GDM1 (cell line): Measurements from ENCODE around the gene LRP2.
"Not testable (repeated sequence)": the region's sequence is repeated elsewhere in the genome, so short reads cannot be mapped to it uniquely, and the experiment has no call there.

Experiments
- DNase-seq: peaks from one replicate; lab custom pipeline; 2025; lab: John Stamatoyannopoulos, UW

The LRP2 gene

GRCh38 chr2:169173876-169174275 lies 188.5 kb downstream of the LRP2 start:
- no peak for DNase-seq

GRCh38 chr2:169172914-169173313 lies 189.4 kb downstream of the LRP2 start:
- DNase-seq = no peak

GRCh38 chr2:169172151-169172735 lies 190.1 kb downstream of the LRP2 start:
- no peak for DNase-seq

DNA sequence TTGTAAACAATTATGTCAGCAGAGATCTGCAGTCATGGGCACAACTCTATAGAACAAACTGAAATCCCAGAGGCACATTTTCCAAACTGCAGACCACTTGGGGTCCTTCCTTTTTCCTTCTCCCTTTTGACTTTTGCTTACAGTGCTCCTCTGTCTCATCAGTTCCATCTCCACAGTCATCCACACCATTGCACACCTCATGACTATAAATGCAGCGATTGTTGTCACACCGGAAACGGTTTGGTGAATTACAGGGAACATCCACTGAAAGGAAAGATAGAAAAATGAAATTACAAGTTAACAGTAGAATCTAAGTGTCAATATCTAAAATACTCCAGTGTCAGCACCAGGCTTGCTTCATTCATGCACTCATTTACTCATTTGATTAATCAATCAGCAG lies 196.5 kb downstream of the LRP2 start:
- DNase-seq = no peak

- no peak for DNase-seq
Measured at GRCh38 chr2:169164311-169164710, 198.0 kb downstream of the LRP2 start.

DNA sequence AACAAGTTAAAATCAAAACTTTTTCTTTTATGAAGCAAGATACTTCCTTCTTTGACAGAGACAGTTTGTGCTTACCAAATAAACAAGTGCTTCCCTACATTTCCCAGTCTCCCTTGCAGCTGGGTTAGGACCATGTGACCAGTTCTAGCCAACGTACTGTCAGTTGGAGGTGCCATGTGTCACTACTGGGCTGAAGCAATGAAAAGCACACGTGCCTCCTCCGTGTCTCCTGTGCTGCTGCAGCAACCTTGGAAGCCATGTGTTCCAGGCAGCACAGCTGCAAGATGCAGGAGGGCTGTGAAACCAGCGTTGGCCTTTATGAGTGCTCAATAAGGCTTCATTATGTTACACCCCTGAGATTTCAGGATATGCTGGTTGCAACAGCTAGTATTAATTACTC lies 199.7 kb downstream of the LRP2 start:
- DNase-seq = no peak

DNA sequence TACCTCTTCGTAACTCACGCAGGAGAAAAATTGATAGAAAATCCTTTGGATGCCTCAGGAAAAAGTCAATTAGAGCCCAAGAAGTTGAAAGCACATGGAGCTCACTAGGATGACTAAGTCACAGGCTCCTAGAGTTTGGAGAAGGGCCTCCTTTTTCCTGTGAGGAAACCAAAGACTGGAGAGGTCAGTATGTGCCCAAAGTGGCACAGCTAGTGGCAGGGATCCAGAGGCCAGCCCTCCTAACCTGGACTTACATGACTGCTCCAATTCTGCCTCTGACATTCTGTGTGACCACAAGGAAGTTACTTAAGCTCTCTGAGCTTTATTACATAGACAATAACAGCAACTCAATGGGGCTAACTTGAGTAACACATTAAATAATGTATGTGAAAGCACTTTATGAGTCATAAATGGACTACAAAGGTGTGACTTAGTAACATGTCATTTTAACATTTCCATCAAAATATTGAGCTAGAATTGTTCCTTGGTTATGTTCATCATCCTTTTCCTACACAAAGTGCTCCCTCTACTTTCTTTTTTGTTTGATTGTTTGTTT lies 201.3 kb downstream of the LRP2 start:
- DNase-seq = no peak

GRCh38 chr2:169159686-169160085 lies 202.6 kb downstream of the LRP2 start:
- no peak for DNase-seq

DNA sequence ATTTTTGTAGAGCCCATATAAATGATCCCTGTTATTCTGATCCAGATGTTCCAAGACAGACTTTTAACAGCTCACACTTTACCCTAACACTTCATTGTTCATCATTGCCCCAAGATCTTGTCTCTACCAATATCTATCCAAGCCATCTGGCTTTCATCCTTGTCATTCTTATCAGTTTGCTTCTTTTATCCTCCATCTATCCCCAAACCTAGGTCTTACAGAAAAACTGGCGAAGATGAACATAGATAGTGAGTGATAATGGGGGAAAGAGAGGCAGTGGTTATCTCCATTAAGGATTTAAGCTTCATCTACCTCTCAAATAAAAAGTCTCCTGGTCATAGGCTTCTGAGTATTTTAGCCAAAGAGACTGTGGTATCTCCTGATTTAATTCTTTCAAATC lies 203.5 kb downstream of the LRP2 start:
- no peak for DNase-seq

DNA sequence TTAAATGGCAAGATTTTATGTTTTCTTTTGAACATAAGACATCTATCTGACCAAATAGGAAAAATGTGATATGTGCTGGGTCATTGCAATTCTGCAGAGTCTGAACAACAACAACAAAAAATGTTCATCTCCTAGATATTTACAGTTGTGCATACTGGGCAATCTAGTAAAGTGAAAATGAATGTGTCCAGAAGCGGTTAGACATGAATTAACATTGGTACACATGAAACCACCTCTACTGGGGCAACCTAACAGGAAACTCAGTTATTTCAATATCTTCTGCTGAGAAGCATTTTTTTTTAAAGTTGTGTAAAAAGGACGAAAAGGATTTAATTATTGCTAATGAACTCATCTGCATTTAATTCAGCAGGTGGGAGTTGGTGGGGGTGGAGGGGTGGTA lies 216.1 kb downstream of the LRP2 start:
- DNase-seq = no peak

- DNase-seq = no peak
Measured at GRCh38 chr2:169143998-169144397, 218.3 kb downstream of the LRP2 start.

DNA sequence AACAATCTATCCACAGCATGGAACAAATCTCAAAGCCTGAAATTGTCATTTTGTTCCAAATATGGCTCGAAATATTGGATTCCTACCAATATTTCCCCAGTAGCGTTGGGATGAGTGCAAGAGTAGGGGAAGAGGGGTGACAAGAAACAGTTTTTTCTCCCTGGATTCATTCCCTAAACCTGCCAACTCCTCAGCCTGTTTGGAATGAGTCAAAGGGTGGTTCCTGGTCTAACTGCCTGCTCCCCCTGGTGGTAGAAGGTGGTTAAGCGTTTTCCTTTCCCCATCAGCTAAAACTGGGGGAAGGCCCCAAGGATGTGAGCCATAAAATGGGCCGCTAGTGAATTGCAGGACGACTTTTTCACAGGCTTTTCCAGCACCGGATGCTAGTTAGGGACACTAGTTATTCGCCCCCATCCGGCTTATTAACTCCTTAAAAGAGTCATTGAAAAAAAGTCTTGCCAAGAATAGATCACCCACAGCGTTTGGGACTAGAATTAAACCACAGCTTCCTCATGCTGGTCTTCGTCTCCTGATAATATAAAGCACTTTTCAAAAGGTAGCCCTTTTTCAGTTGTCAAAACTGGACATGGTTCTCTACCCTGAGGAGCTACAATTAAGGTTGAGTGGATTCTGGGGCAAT lies 220.5 kb downstream of the LRP2 start:
- peak; percentile 18 for DNase-seq

DNA sequence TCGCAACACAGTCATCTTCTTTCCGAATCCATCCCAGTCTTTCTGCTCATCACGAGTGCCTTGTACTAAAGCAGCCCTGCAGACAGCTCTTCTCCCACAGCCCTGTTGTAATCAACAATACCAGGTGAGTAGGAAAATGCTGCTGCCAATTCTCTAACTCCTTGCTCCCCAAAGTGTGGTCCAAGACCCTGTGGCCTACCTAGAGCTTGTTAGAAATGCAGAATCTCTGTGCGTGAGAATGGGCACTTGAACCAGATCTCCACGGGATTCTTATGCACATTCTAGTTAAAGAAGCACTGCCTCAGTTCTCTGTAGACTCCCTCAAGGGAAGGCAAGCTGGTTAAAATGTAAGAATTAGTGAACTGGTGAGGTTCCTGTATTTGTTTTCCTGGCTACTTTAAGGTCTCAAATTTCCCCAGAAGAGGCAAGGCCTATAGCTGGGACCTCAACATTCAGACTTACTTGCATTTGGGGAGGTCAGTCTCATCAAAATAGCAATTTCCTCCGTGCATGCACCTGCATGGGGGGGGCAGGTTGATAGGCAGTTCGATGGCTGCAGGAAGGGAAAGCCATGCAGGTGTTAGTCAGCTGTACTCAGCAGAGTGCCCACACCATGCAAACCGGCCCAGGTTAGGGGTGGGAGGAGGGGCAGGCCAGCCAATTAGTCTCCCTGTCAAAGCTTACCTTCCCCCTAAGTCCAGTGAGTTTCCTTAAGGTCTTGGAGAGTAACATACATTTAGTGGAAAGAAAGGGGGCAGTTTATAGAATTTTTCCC lies 222.2 kb downstream of the LRP2 start:
- DNase-seq = no peak

GRCh38 chr2:169139145-169139544 lies 223.2 kb downstream of the LRP2 start:
- DNase-seq = no peak

DNA sequence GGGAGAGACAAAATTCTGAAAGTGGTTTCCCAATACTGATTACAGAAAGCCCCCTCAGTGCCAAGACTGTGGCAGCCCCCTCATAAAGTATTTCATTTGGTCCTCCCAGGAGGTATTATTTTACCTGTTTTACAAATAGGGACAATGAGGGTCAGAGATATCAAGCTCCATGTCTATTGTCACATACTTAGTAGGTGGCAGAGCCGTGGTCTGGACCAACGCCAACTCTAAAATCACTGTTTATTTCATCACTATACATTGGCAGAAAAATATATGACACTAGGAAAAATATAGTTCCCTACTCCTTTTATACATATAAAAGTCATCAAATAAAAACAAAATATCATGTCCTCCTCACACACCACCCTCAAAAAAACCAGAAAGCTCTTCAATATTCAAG lies 224.4 kb downstream of the LRP2 start:
- DNase-seq = no peak

DNA sequence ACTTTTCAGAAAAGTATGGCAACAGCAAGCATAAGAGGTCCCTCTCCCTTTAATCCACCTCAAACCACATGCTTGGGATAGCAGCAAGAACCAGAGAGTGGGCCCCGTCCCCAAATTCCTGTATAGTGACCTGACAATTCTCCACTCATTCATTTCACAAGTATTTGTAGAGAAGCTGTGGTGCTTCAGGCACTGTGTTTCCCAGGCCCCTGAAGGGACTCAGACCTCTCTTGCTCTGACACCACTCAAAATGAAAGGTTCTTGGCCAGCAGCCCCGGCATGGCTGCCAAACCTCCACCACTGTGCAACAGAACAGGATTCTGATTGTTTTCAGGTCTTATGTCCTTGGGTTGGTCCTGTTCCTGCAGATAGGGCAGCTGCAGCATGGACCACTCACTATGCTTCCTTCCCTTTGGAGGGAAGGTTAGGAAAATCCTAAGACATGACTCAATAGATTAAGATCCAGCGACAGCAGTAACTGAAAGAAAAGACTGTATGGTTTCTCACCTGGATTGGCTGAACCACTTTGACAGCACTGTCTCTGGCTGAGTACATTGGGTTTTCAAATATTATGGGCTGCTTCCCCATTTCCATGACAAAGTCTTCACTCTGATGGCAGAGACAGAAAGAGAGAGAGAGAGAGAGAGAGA lies 225.3 kb downstream of the LRP2 start:
- no peak for DNase-seq

DNA sequence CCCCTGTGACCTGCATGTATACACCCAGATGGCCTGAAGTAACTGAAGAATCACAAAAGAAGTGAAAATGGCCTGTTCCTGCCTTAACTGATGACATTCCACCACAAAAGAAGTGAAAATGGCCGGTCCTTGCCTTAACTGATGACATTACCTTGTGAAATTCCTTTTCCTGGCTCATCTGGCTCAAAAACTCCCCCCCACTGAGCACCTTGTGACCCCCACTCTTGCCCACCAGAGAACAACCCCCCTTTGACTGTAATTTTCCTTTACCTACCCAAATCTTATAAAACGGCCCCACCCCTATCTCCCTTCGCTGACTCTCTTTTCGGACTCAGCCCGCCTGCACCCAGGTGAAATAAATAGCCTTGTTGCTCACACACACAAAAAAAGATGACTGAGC lies 225.9 kb downstream of the LRP2 start:
- not testable (repeated sequence) for DNase-seq

GRCh38 chr2:169134272-169134671 lies 228.1 kb downstream of the LRP2 start:
- not testable (repeated sequence) for DNase-seq

- DNase-seq = peak; percentile 13
Measured at GRCh38 chr2:169131587-169132512, 230.5 kb downstream of the LRP2 start.

DNA sequence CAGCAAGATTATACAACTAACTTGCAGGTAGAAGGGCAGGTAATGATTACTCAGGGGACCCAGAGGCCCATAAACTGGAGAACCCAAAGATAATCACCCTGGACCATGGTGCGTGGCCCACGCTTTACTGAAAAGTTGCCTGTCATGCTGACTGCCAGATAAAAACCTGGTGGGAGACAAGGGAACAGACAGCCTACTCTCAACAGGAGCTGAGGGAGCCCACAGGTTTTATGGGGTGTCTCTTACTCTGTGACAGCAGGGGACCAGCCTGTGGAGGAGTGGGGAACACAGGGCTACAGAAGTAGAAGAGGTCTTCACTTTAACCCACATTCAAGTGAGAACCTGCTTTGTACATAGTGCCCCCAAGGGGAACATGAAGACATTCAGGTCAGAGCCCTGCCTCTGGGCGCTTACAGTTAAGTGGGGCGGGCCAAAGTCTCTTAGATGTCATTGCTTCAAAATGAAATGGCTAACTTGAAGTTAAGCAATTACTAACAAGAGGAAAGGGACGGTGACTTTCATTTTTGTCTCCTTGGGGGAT lies 232.6 kb downstream of the LRP2 start:
- DNase-seq = no peak

DNA sequence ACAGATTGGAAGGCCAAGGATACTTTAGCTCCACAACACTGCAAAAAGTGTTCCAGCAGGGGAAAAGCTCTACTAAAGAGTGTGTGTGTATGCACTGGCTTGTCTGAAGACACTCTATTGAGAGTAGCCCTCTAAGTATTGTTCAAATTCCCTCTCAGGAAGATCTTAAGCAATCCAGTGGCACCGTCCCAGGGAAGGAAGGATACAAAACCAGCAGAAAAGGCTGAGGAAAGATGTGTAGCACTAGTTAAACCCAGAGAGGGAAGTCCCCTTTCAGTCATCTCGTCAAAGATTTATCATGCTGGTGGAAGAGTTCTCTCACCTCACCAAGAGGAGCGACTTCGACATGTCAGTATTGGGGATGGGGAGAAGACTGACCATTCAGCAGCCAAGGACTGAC lies 242.5 kb downstream of the LRP2 start:
- no peak for DNase-seq
